ENCODE results near the gene CFAP53. TPM values are rescaled to one million over a fixed set of nuclear protein-coding genes. Genes with fewer than 3 reads are reported as not detected.

CFAP53 gene
- total RNA-seq, 1 experiment from 2014 or later = 0.15 TPM

GRCh38 chr18:50286391-50287027, 20.2 kb upstream of the CFAP53 start:
- H3K9me3 ChIP-seq (ENCODE audit: control insufficient read depth, low read depth, low read length) = no peaks in the 10 kb centered on the region
- no peak overlapping the region for H2BK120ac ChIP-seq (ENCODE audit: low read depth, low read length, poor library complexity, severe bottlenecking)
- Mint-ChIP-seq H3K27me3 (ENCODE audit: low read depth) (no peaks in the 10 kb centered on the region), H3K27ac (peak overlapping the region; percentile 65 to 98 (median 94); a peak in 5 of 7 replicates), H3K4me1 (peaks cover 8 to 15% of the 10 kb centered on the region in 2 experiments), H3K4me3 (peak overlapping the region; percentile 99 to 100), H3K9me3 (no peaks in the 10 kb centered on the region; a peak in 1 of 5 replicates), H3K36me3 (ENCODE audit: insufficient read depth in 1 of 3, low read depth in 3 of 3) (peaks cover 40 to 44% (median 44%) of the 10 kb centered on the region in 3 experiments; a peak in 6 of 7 replicates)
- H2BK5ac ChIP-seq (ENCODE audit: insufficient read length, low read length) = no peak overlapping the region
- peak overlapping the region; percentile 85 for H3K4me2 ChIP-seq (ENCODE audit: insufficient read depth, insufficient read length, low read length)
- H3K14ac ChIP-seq (ENCODE audit: insufficient read depth, low read length) = no peak overlapping the region
- peak; percentile 57 for DNase-seq
- H3K4ac ChIP-seq (ENCODE audit: low read depth, low read length) = no peak overlapping the region
- no peaks in the 10 kb centered on the region for H3K79me1 ChIP-seq (ENCODE audit: insufficient read depth, low read depth, low read length, poor library complexity, severe bottlenecking)
- H3K79me2 ChIP-seq (ENCODE audit: insufficient read depth, low read length) = no peaks in the 10 kb centered on the region
- H3K56ac ChIP-seq (ENCODE audit: insufficient read length, low read depth, low read length) = no peak overlapping the region
- H3T11ph ChIP-seq (ENCODE audit: low read length) = no peak overlapping the region
- no peak overlapping the region for H4K91ac ChIP-seq (ENCODE audit: insufficient read length, low read depth, low read length)
- H3K23ac ChIP-seq (ENCODE audit: insufficient read length, low read depth, low read length) = no peak overlapping the region
- H2AFZ ChIP-seq (ENCODE audit: low read length) = no peak overlapping the region
- no peaks in the 10 kb centered on the region for H4K20me1 ChIP-seq (ENCODE audit: control insufficient read depth, insufficient read depth, insufficient read length)
- no peak for TF ChIP-seq CTCF (conservative IDR thresholded peaks at IDR 0.05)
- no peak overlapping the region for H2AK5ac ChIP-seq (ENCODE audit: insufficient read length, low read length)
- no peak overlapping the region for H3K18ac ChIP-seq (ENCODE audit: insufficient read length, low read depth, low read length)
- H4K5ac ChIP-seq (ENCODE audit: insufficient read length, low read depth, low read length) = no peak overlapping the region
- WGBS (ENCODE audit: extremely low coverage, insufficient read length, low lambda C conversion rate) = no CpG with 5 or more reads among the region's 23 CpGs
- H3K4me1 ChIP-seq (ENCODE audit: insufficient read depth, low read length) = no peaks in the 10 kb centered on the region
- no peak overlapping the region for H3K27ac ChIP-seq (ENCODE audit: insufficient read length, low read depth, low read length)
- peaks cover 10% of the 10 kb centered on the region for H3K23me2 ChIP-seq (ENCODE audit: insufficient read length, low read depth, low read length, poor library complexity, severe bottlenecking)
- no peak overlapping the region for H2BK15ac ChIP-seq (ENCODE audit: low read depth, low read length)
- no peak overlapping the region for H4K8ac ChIP-seq (replicated peaks; ENCODE audit: insufficient read length, low read depth, low read length)
- H2BK12ac ChIP-seq (ENCODE audit: insufficient read length, low read depth, low read length) = no peak overlapping the region
- H3K27me3 ChIP-seq (ENCODE audit: insufficient read depth, low read length) = no peaks in the 10 kb centered on the region
- no peak overlapping the region for H2BK20ac ChIP-seq (ENCODE audit: low read depth, low read length, poor library complexity, severe bottlenecking)
- H3K9ac ChIP-seq (ENCODE audit: extremely low read depth, insufficient read length, low read length) = peak overlapping the region; percentile 61
